Lower leg skin (tissue), 3 donors: ENCODE data around the gene STRN.

Experiments used
- CTCF ChIP-seq, 3 donors: fragments of 450-650 bp; IDR thresholded peaks; one replicate each; pipeline ENCODE4 v1.5.1; 2016; ENCODE audit warnings: antibody characterized with exemption in 3 of 3, mild to moderate bottlenecking in 3 of 3, moderate library complexity in 2 of 3
- POLR2A ChIP-seq, 2 donors: fragments of 450-650 bp; IDR thresholded peaks; one replicate each; pipeline ENCODE4 v1.6.1; 2016 to 2017; ENCODE audit warnings: antibody characterized with exemption in 2 of 2, mild to moderate bottlenecking in 1 of 2, moderate library complexity in 1 of 2

- TF ChIP-seq CTCF (IDR thresholded peaks at IDR 0.05) (no peak), POLR2A (IDR thresholded peaks at IDR 0.05) (no peak)
Observed at GRCh38 chr2:36823862-36824261, 142.5 kb downstream of the STRN start.
